Measurements from ENCODE around the gene UBE2J2. TPM values are rescaled to one million over a fixed set of nuclear protein-coding genes. Genes with fewer than 3 reads are reported as not detected.

Gene UBE2J2
- total and polyA plus RNA-seq, 2 of the 4 experiments (the other 2 are of a cell fraction), result 20.6 to 67.5 TPM

- H3K18ac ChIP-seq (ENCODE audit: low read depth, low read length), result no peak overlapping the region
- H3K9me3 ChIP-seq (ENCODE audit: control insufficient read depth, insufficient read depth, low read length), result no peaks in the 10 kb centered on the region
- CTCF ChIA-PET, result no interaction called here
- no peak overlapping the region for H2AK5ac ChIP-seq (ENCODE audit: low read depth, low read length)
- dilution Hi-C loops (cut with HindIII; ENCODE audit: low sequenced_read_pairs, unreplicated experiment) (no loop called here), in situ Hi-C loops (cut with MboI; ENCODE audit: low sequenced_read_pairs) (no loop called here), intact Hi-C loops (cut with micrococcal nuclease) (no loop called here)
- H3K56ac ChIP-seq (ENCODE audit: extremely low read depth, insufficient read depth, low read length), result no peak overlapping the region
- no peak overlapping the region for H4K5ac ChIP-seq (ENCODE audit: low read depth, low read length)
- ATAC-seq (ENCODE audit: low read depth) (no peak), DNase-seq (no peak)
- H2AK9ac ChIP-seq (replicated peaks; ENCODE audit: low read depth, low read length, poor library complexity), result no peak overlapping the region
- H3K4ac ChIP-seq (ENCODE audit: low read depth, low read length), result no peak overlapping the region
- H4K91ac ChIP-seq (ENCODE audit: insufficient read depth, low read depth, low read length), result no peak overlapping the region
- no peaks in the 10 kb centered on the region for H3K27me3 ChIP-seq (ENCODE audit: control insufficient read depth, insufficient read depth, low read length)
- H3K4me1 ChIP-seq (ENCODE audit: control insufficient read depth, insufficient read depth, low read length), result peaks cover 16% of the 10 kb centered on the region; the same call in 1 of the 2 replicates
- H4K20me1 ChIP-seq (ENCODE audit: insufficient read depth, low read length), result peaks cover 73% of the 10 kb centered on the region
- no peak overlapping the region; the same call in 1 of the 2 replicates for H3K27ac ChIP-seq (ENCODE audit: insufficient read depth, low read length)
- H3K9ac ChIP-seq (ENCODE audit: low read depth, low read length), result no peak overlapping the region
- H2BK120ac ChIP-seq (ENCODE audit: low read depth, low read length), result no peak overlapping the region
- no peak overlapping the region for H3K4me3 ChIP-seq (ENCODE audit: insufficient read depth, low read depth, low read length)
- peaks cover 25% of the 10 kb centered on the region for H3K36me3 ChIP-seq (ENCODE audit: control insufficient read depth, insufficient read depth, low read length)
- 92% methylated on average over 7 of the region's 8 CpGs; no CpG with 5 or more reads in 1 of the 2 experiments for WGBS, 2 experiments (ENCODE audit: extremely low coverage in 2 of 2, insufficient read length in 1 of 2)
- no peak overlapping the region for H3K4me2 ChIP-seq (ENCODE audit: low read depth, low read length)
- H4K8ac ChIP-seq (ENCODE audit: low read depth in 2 of 2, low read length in 2 of 2), result no peak overlapping the region
- no peak overlapping the region for H3K23ac ChIP-seq (ENCODE audit: low read depth, low read length)
- H3K14ac ChIP-seq (replicated peaks; ENCODE audit: low read depth, low read length), result no peak overlapping the region
- TF ChIP-seq RCOR1 (IDR thresholded peaks at IDR 0.05; ENCODE audit: insufficient replicate concordance, low read length), result no peak
- no peak for TF ChIP-seq CHD1 (IDR thresholded peaks at IDR 0.05; ENCODE audit: low read depth, low read length)
- TF ChIP-seq MAFK (IDR thresholded peaks at IDR 0.05; ENCODE audit: low read depth, low read length), result no peak
- no peak for TF ChIP-seq RFX5 (IDR thresholded peaks at IDR 0.05; ENCODE audit: low read depth, low read length)
- no peak for TF ChIP-seq USF2 (IDR thresholded peaks at IDR 0.05; ENCODE audit: low read depth, low read length)
- TF ChIP-seq MAZ (IDR thresholded peaks at IDR 0.05; ENCODE audit: borderline replicate concordance, low read depth, low read length), result no peak
- no peak for TF ChIP-seq POLR2A (IDR thresholded peaks at IDR 0.05; ENCODE audit: low read depth, low read length)
- no peak for TF ChIP-seq BHLHE40 (IDR thresholded peaks at IDR 0.05; ENCODE audit: low read depth, low read length)
- no peak overlapping the region for H2BK5ac ChIP-seq (ENCODE audit: low read depth, low read length, poor library complexity, severe bottlenecking)
- POLR2A ChIA-PET (ENCODE audit: unreplicated experiment), result no interaction called here
- BruUV-seq (replicated peaks), result no TSS peak
- no peak overlapping the region for H2BK20ac ChIP-seq (ENCODE audit: low read depth, low read length)
- no peak overlapping the region for H2BK15ac ChIP-seq (ENCODE audit: low read depth, low read length)
- H3K79me1 ChIP-seq (ENCODE audit: low read depth in 1 of 2, low read length in 2 of 2), result peaks cover 4 to 73% of the 10 kb centered on the region in 2 experiments
- no peak overlapping the region for H2AFZ ChIP-seq (replicated peaks; ENCODE audit: low read length, poor library complexity)
- peaks cover 4% of the 10 kb centered on the region for H3K9me1 ChIP-seq (ENCODE audit: insufficient read depth, low read length)
These were observed 47.8 kb upstream of the UBE2J2 start for GRCh38 chr1:1321477-1321876.

Data from IMR-90 (cell line).